ENCODE data around the gene WTIP.

WTIP gene

DNA sequence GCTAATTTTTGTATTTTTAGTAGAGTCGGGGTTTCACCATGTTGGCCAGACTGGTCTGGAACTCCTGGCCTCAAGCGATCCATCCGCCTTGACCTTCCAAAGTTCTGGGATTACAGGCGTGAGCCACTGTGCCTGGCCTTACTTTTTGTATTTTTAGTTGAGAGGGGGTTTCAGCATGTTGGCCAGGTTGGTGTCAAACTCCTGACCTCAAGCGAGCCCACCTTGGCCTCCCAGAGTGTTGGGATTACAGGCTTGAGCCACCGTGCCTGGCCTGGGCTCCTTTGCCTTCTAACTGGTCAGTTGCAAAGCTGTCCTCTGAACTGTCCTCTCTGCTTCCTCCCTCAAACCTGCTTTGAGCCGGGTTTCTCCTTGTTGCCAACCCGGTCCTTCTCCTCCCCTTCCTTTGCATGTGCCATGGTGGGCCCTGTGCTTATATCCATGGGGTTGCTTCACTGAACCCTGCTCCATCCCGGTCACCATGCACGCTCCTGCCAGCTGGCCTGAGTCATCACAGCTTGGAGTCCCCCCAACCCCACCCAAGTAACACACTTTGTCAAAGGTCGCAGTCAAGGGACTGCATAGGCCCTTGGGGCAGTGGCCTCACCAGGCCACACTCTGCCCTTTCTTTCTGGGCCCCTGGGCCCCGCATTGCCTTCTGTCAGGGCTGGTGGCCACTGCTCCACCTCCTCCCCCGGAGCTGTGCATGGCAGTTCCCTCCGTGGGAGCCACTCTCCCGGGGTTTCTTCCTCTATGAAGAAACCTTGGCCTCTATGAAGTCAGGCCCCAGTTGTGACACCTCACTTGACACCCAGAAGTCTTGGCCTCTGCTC lies 21.2 kb downstream of the WTIP start:
- Histone ChIP-seq H3K4me3 (ENCODE audit: low read length) (no peak overlapping the region), H3K79me2 (ENCODE audit: control insufficient read depth, insufficient read depth, low read length) (no peaks in the 10 kb centered on the region), H3K79me1 (ENCODE audit: low read length) (no peaks in the 10 kb centered on the region), H4K8ac (ENCODE audit: low read depth, low read length) (no peak overlapping the region), H3K18ac (ENCODE audit: low read length) (no peak overlapping the region), H3K4me1 (ENCODE audit: control insufficient read depth, low read depth, low read length) (peaks cover 2% of the 10 kb centered on the region), H3K36me3 (ENCODE audit: control insufficient read depth, insufficient read depth, low read length) (no peaks in the 10 kb centered on the region), H3K23ac (ENCODE audit: low read length) (no peak overlapping the region), H3K4ac (ENCODE audit: low read depth, low read length) (no peak overlapping the region), H3K4me2 (ENCODE audit: low read length) (no peak overlapping the region), H3K27ac (ENCODE audit: low read depth, low read length) (no peak overlapping the region), H2BK5ac (ENCODE audit: low read length) (no peak overlapping the region), H3K56ac (ENCODE audit: low read length) (no peak overlapping the region), H2BK15ac (replicated peaks; ENCODE audit: low read depth) (no peak overlapping the region), H3K27me3 (ENCODE audit: insufficient read depth, low read length, poor library complexity) (no peaks in the 10 kb centered on the region), H2AK5ac (ENCODE audit: low read length) (no peak overlapping the region), H4K5ac (ENCODE audit: low read length) (no peak overlapping the region), H2BK120ac (ENCODE audit: low read depth, low read length) (no peak overlapping the region), H3K9ac (ENCODE audit: low read length) (no peak overlapping the region)
- no CpG with 5 or more reads among the region's 15 CpGs for WGBS (ENCODE audit: extremely low coverage, insufficient coverage, low lambda C conversion rate)
- DNase-seq = no peak

DNA sequence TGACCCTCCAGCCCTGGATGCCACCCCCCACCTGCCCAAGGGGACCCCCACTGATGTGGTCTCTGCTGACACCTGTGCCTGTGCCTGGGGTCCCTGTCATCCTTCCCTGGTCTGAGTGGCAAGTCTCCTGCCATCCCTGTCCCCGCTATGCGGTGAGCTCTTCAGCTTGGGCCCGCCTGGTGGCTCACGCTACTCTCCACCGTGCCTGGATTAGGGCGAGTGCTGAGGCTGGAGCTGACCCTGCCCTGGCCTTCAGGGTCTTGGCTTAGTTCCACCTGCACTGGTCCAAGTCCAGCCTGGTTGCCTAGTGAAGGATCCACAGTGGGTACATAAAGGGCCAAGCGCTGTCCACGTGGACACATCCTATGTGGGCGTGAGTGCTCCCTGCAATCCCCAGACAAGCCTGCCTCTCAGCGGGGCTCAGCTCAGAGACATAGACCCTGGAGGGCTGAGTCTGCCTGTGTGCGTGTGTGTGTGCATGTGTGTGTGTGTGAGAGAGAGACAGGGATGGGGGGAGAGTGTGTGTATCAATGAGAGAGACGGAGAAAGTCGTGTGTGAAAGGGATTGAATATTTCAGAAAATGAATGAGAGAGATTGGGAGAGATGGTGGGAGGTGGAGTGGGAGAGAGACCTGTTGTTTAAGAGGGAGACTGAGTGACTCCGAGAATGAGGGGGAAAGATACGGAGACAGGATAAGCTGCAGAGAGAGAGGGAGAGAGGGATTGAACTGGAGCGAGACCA lies 22.1 kb downstream of the WTIP start:
- no peak overlapping the region for H3K27ac ChIP-seq (ENCODE audit: low read depth, low read length)
- WGBS (ENCODE audit: extremely low coverage, insufficient coverage, low lambda C conversion rate) = 100% methylated on average over 2 of the region's 16 CpGs
- DNase-seq = no peak
- H4K5ac ChIP-seq (ENCODE audit: low read length) = no peak overlapping the region
- H3K4ac ChIP-seq (ENCODE audit: low read depth, low read length) = no peak overlapping the region
- no peak overlapping the region for H3K4me3 ChIP-seq (ENCODE audit: low read length)
- no peak overlapping the region for H2BK120ac ChIP-seq (ENCODE audit: low read depth, low read length)
- no peak overlapping the region for H2BK15ac ChIP-seq (replicated peaks; ENCODE audit: low read depth)
- H3K36me3 ChIP-seq (ENCODE audit: control insufficient read depth, insufficient read depth, low read length) = no peaks in the 10 kb centered on the region
- no peaks in the 10 kb centered on the region for H3K27me3 ChIP-seq (ENCODE audit: insufficient read depth, low read length, poor library complexity)
- no peak overlapping the region for H3K9ac ChIP-seq (ENCODE audit: low read length)
- no peak overlapping the region for H3K4me2 ChIP-seq (ENCODE audit: low read length)
- H3K4me1 ChIP-seq (ENCODE audit: control insufficient read depth, low read depth, low read length) = peaks cover 2% of the 10 kb centered on the region
- no peak overlapping the region for H3K18ac ChIP-seq (ENCODE audit: low read length)
- H2BK5ac ChIP-seq (ENCODE audit: low read length) = no peak overlapping the region
- no peaks in the 10 kb centered on the region for H3K79me1 ChIP-seq (ENCODE audit: low read length)
- H3K23ac ChIP-seq (ENCODE audit: low read length) = no peak overlapping the region
- no peak overlapping the region for H3K56ac ChIP-seq (ENCODE audit: low read length)
- no peaks in the 10 kb centered on the region for H3K79me2 ChIP-seq (ENCODE audit: control insufficient read depth, insufficient read depth, low read length)
- H2AK5ac ChIP-seq (ENCODE audit: low read length) = no peak overlapping the region
- H4K8ac ChIP-seq (ENCODE audit: low read depth, low read length) = no peak overlapping the region

DNA sequence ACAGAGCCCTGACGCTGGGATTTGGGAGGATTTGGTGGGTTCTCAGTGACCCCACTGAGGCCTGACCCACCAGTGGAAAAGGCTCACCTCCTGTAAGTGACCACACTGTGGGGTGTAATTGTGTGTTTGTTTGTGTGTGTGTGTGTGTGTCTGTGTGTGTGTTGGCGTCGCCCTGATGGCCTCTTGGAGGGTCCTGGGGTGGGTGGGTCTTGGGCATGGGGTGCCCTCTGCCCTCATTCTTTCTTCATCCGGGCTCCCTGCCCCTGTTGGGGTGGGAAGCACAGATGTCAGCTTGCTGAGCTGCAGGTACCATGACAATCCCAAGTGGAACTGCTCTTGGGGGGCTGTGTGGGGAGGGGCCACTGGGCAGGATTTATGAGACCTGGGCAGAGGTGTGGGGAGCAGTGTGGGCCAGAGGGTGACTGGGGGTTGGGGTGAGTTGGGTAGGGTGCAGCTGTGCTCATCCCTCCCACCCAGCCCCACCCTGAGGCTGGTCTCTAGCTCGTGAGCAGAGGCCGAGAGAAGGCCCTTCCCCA lies 22.8 kb downstream of the WTIP start:
- Histone ChIP-seq H4K5ac (ENCODE audit: low read length) (no peak overlapping the region), H3K36me3 (ENCODE audit: control insufficient read depth, insufficient read depth, low read length) (no peaks in the 10 kb centered on the region), H3K56ac (ENCODE audit: low read length) (no peak overlapping the region), H3K4me3 (ENCODE audit: low read length) (no peak overlapping the region), H3K4ac (ENCODE audit: low read depth, low read length) (no peak overlapping the region), H3K27me3 (ENCODE audit: insufficient read depth, low read length, poor library complexity) (no peaks in the 10 kb centered on the region), H3K18ac (ENCODE audit: low read length) (no peak overlapping the region), H4K8ac (ENCODE audit: low read depth, low read length) (no peak overlapping the region), H3K27ac (ENCODE audit: low read depth, low read length) (no peak overlapping the region), H3K4me1 (ENCODE audit: control insufficient read depth, low read depth, low read length) (peaks cover 2% of the 10 kb centered on the region), H3K79me2 (ENCODE audit: control insufficient read depth, insufficient read depth, low read length) (no peaks in the 10 kb centered on the region), H3K4me2 (ENCODE audit: low read length) (no peak overlapping the region), H2BK120ac (ENCODE audit: low read depth, low read length) (no peak overlapping the region), H3K9ac (ENCODE audit: low read length) (no peak overlapping the region), H2BK5ac (ENCODE audit: low read length) (no peak overlapping the region), H3K23ac (ENCODE audit: low read length) (no peak overlapping the region), H3K79me1 (ENCODE audit: low read length) (no peaks in the 10 kb centered on the region), H2AK5ac (ENCODE audit: low read length) (no peak overlapping the region), H2BK15ac (replicated peaks; ENCODE audit: low read depth) (no peak overlapping the region)
- WGBS (ENCODE audit: extremely low coverage, insufficient coverage, low lambda C conversion rate) = no CpG with 5 or more reads among the region's 6 CpGs
- DNase-seq = no peak

DNA sequence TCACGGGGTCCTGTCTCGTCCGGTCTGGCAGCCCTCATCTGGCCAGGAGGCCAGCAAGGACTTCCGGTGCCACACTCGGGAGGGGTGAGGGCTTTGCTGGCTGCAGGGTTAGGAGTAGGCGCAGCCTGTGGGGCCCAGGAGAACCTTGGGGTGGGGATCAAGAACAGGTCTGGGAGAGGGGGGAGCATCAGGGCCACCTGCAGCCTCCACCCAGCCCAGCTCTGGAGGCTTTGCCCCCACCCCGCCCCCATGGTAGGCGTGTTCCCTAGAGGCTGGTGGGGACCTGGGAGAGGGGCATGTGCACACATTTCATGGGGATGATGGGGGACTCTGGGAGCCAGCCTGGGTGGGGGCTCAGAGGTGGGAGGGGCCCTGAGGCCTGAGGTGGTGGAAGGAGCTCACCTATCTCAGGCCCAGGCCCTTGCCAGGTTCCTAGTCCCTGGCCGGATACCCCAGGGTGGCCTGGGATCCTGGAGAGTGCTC lies 23.3 kb downstream of the WTIP start:
- no peaks in the 10 kb centered on the region for H3K79me2 ChIP-seq (ENCODE audit: control insufficient read depth, insufficient read depth, low read length)
- H3K36me3 ChIP-seq (ENCODE audit: control insufficient read depth, insufficient read depth, low read length) = no peaks in the 10 kb centered on the region
- H2BK15ac ChIP-seq (replicated peaks; ENCODE audit: low read depth) = no peak overlapping the region
- no peaks in the 10 kb centered on the region for H3K79me1 ChIP-seq (ENCODE audit: low read length)
- H3K4ac ChIP-seq (ENCODE audit: low read depth, low read length) = no peak overlapping the region
- no peak overlapping the region for H3K9ac ChIP-seq (ENCODE audit: low read length)
- H3K23ac ChIP-seq (ENCODE audit: low read length) = no peak overlapping the region
- peaks cover 2% of the 10 kb centered on the region for H3K4me1 ChIP-seq (ENCODE audit: control insufficient read depth, low read depth, low read length)
- H2BK5ac ChIP-seq (ENCODE audit: low read length) = no peak overlapping the region
- no peak overlapping the region for H3K18ac ChIP-seq (ENCODE audit: low read length)
- no peak overlapping the region for H3K4me2 ChIP-seq (ENCODE audit: low read length)
- WGBS (ENCODE audit: extremely low coverage, insufficient coverage, low lambda C conversion rate) = no CpG with 5 or more reads among the region's 9 CpGs
- H2BK120ac ChIP-seq (ENCODE audit: low read depth, low read length) = no peak overlapping the region
- H3K56ac ChIP-seq (ENCODE audit: low read length) = no peak overlapping the region
- H4K5ac ChIP-seq (ENCODE audit: low read length) = no peak overlapping the region
- H4K8ac ChIP-seq (ENCODE audit: low read depth, low read length) = no peak overlapping the region
- H3K4me3 ChIP-seq (ENCODE audit: low read length) = no peak overlapping the region
- H3K27ac ChIP-seq (ENCODE audit: low read depth, low read length) = no peak overlapping the region
- H2AK5ac ChIP-seq (ENCODE audit: low read length) = no peak overlapping the region
- no peaks in the 10 kb centered on the region for H3K27me3 ChIP-seq (ENCODE audit: insufficient read depth, low read length, poor library complexity)
- no peak for DNase-seq

DNA sequence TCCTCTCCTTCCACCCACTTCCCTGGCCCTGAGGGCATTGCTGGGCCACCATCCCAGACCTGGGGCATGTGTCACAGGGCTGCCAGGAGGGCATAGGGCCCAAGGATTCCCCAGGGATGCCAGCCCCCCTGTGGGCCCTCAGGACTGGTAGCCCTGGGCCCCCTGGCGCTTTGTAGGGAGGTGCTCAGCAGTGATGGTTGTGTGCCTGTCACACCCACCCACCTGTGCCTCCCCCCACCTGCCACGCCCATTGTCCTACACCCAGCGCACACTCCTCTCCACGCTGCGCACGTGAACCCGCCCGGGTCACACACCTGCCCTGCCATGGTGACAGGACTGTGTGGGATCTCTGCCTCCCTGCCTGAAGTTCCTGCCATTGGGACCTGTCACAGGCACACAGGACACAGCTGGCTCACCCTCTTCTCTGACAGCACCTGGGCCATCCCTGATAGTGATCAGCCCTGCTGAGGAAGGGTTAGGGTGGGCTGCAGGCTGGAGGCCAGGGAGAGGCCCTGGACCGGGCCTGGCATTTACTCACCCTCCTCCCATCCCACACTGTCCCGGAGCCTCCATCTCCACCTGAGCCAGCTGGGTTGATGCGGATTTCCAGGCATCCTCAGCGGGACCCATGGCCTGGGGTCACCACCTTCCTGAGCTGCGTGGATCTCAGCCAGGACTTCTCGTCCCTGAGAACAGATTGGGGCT lies 23.9 kb downstream of the WTIP start:
- DNase-seq = no peak
- Histone ChIP-seq H3K23ac (ENCODE audit: low read length) (no peak overlapping the region), H2BK15ac (replicated peaks; ENCODE audit: low read depth) (no peak overlapping the region), H3K4ac (ENCODE audit: low read depth, low read length) (no peak overlapping the region), H3K79me1 (ENCODE audit: low read length) (no peaks in the 10 kb centered on the region), H4K8ac (ENCODE audit: low read depth, low read length) (no peak overlapping the region), H3K56ac (ENCODE audit: low read length) (no peak overlapping the region), H2AK5ac (ENCODE audit: low read length) (no peak overlapping the region), H2BK120ac (ENCODE audit: low read depth, low read length) (no peak overlapping the region), H3K4me3 (ENCODE audit: low read length) (no peak overlapping the region), H3K18ac (ENCODE audit: low read length) (no peak overlapping the region), H3K79me2 (ENCODE audit: control insufficient read depth, insufficient read depth, low read length) (no peaks in the 10 kb centered on the region), H3K4me1 (ENCODE audit: control insufficient read depth, low read depth, low read length) (peaks cover 2% of the 10 kb centered on the region), H3K27ac (ENCODE audit: low read depth, low read length) (no peak overlapping the region), H3K9ac (ENCODE audit: low read length) (no peak overlapping the region), H4K5ac (ENCODE audit: low read length) (no peak overlapping the region), H3K27me3 (ENCODE audit: insufficient read depth, low read length, poor library complexity) (no peaks in the 10 kb centered on the region), H3K36me3 (ENCODE audit: control insufficient read depth, insufficient read depth, low read length) (no peaks in the 10 kb centered on the region), H2BK5ac (ENCODE audit: low read length) (no peak overlapping the region), H3K4me2 (ENCODE audit: low read length) (no peak overlapping the region)
- no CpG with 5 or more reads among the region's 14 CpGs for WGBS (ENCODE audit: extremely low coverage, insufficient coverage, low lambda C conversion rate)

All from mesendoderm (in vitro differentiated cells).